GM19455 (cell line): ENCODE measurements around the gene THRA.

Source experiments
- ATAC-seq: cut with Tn5 transposase; IDR thresholded peaks from one replicate; pipeline ENCODE4 v1.9.1; 2021; ENCODE audit not compliant: unreplicated experiment

The THRA gene

GRCh38 chr17:40098846-40099618, 36.3 kb downstream of the THRA start:
- ATAC-seq: peak; percentile 58

- no peak for ATAC-seq
Measured at GRCh38 chr17:40099619-40100418, 37.1 kb downstream of the THRA start.

DNA sequence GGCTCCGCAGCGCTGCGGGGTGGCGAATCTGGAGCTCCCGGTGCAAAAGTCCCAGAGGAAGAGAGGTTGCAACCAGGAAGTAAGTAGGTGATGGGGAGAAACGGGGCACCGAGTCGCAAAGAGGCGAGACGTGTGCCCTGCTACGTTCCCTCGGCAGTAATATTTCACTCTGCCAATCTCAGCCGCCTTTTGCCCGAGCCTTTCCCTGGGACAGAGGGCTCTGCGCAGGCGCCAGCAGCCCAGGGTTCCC, 37.6 kb downstream of the THRA start, which contains the start of gene NR1D1:
NR1D1 (minus strand) TSS at position 171 of the 250 bp plus-strand sequence. CDS start 495 bp downstream, outside the sequence.
- ATAC-seq: no peak

DNA sequence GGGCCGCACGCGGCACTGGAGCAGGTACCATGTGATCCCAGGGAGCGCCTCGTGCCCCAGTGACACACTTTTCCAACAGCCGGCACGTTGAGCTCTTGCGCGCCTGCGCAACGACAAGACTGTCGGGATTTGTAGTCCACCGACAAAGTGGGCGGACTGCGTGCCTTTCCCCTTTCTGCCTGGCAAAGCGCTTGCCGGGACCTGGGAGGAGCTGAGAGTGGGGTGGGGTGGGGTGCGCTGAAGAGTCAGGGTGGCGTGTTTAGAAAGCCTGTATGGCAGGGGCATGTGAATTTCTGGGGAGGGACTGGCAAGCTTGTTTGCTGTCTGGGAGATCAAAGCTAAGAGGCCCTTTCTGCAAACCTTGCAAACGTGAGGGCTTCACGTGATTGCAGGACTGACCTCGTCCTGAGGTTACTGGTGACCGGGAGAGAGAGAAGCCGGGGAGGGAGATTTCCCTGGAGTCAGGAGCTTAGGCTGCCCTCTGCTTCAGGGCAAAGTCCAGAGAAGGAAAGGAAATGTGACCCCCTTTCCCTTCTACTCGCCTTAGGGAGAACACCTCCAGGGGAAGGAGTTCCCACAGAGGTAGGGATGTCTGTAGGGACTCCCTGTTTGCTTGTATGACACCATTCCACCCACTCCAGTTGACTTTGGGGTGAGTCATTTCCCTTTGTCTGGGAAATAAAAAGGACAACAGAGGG, 38.1 kb downstream of the THRA start:
- no peak for ATAC-seq

DNA sequence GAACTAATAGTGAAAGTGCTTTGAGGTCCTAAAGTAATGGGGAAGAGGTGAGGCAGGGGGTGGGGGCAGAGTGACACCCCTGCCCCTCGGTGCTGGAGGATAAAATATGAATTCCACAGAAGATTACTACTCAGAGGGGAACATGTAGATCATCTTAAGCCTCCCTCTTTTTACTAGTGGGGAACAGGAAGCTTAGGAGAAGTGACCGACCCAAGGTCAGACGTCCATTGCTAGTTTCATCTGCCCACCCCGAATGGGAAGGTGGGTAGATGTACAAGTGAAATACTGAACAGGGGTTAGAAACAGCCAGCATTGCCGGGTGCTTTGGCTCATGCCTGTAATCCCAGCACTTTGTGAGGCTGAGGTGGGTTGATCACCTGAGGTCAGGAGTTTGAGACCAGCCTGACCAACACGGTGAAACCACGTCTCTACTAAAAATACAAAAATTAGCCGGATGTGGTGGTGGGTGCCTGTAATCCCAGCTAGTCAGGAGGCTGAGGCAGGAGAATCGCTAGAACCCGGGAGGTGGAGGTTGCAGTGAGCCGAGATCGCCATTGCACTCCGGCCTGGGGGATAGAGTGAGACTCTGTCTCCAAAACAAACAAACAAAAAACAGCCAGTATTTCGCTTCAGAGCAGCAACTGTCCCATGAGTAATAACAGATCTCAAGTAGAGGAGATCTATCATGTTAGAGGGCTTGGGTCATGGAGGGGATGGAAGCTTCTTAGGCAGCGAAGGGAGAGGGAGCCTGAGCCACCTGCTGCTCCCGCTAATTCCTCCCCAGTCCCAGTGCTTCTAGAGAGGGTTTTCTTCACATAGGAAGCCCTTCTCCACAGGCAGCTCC, 38.8 kb downstream of the THRA start:
- no peak for ATAC-seq

- no peak for ATAC-seq
Measured at GRCh38 chr17:40103071-40103661, 40.4 kb downstream of the THRA start.

DNA sequence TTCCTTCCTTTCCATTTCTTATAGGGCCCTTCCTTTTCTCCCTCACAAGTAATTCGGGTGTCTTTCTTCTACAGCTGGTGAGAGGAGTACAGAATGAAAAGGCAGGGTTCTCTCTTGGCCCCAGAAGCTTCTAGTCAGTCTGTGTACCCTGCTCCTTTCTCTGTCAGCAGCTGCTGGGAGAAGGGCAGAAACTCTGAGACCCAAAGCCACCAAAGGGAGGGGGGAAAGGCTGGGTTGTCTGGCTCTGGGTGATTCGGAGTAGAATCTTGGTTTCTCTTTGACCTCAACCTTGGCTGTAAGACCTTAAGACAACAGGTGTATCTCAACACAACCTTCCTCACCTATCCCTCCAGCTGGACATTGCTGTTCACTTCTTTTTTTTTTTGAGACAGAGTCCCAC, 40.9 kb downstream of the THRA start:
- ATAC-seq: no peak

- ATAC-seq: no peak
Measured at GRCh38 chr17:40104594-40105486, 42.1 kb downstream of the THRA start.

DNA sequence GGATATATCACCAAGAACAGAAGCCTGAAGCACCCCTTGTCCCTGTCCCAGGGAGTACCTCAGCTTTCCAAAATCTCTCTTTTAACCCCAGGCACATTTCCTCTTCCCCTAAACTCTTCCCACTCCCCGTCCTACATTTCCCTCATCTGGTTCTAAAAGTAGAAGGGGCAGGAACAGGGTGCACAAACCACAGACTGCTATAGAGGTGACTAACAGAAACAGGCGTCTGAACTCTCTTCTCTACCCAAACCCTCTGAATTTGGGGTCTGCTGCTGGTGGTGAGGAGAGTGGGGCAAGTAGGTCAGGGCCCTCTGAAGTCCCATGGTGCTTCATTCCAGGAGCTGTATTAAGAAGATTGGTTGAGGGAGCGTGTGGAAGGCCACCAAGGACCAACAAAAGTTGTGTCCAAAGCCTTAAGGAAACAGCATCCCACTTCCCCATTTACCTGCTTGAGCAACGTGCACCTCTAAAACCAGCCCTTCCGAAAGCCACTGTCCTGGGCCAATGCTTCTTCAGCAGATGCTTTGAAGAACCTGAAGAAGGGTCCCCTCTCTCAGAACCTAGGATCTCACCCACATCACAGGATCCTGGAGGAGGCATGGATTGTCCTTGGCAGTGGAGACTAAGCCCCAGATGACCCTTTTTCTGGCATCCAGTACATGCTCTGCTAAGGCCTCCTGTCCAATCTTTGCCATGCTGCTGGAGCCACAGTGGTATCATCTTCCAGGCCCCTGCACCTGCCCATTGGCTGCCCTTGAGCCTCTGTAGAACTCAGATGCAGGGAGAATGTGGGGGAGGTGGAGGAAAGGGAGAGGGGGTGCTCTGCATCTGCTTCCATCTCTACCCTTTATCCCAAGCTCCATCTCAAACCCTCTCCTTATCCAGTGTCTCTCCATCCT, 43.3 kb downstream of the THRA start:
- no peak for ATAC-seq

- ATAC-seq: no peak
Measured at GRCh38 chr17:40106760-40107521, 44.2 kb downstream of the THRA start.

GRCh38 chr17:40107522-40108174, 44.9 kb downstream of the THRA start:
- ATAC-seq: no peak

GRCh38 chr17:40108970-40109824, 46.4 kb downstream of the THRA start:
- no peak for ATAC-seq

GRCh38 chr17:40110026-40110845, 47.5 kb downstream of the THRA start:
- no peak for ATAC-seq

- peak; percentile 49 for ATAC-seq
Measured at GRCh38 chr17:40111221-40112128, 48.7 kb downstream of the THRA start.
